Muscle of arm (tissue), 12 donors: ENCODE measurements around the gene GRAMD1A. TPM values are rescaled to one million over a fixed set of nuclear protein-coding genes. Genes with fewer than 3 reads are reported as not detected.
"Not testable (repeated sequence)": the region's sequence is repeated elsewhere in the genome, so short reads cannot be mapped to it uniquely, and the experiment has no call there.

Source experiments
- DNase-seq: peaks from one replicate; pipeline ENCODE4 v3.0.0-alpha.2; 2013
- polyA plus RNA-seq, 12 donors: library from polyadenylated mRNA; unstranded; fragments of 120-200 nt; gene quantifications; one replicate each; pipeline ENCODE4 v1.2.1, GENCODE V29; 2013; ENCODE audit not compliant: insufficient read length in 12 of 12

GRAMD1A gene
- polyA plus RNA-seq, 12 donors = 30.1 to 70.3 (median 37.0) TPM; not detected in 1

- DNase-seq = no peak
Measured at GRCh38 chr19:35000647-35001501, 751 bp downstream of the GRAMD1A start.

DNA sequence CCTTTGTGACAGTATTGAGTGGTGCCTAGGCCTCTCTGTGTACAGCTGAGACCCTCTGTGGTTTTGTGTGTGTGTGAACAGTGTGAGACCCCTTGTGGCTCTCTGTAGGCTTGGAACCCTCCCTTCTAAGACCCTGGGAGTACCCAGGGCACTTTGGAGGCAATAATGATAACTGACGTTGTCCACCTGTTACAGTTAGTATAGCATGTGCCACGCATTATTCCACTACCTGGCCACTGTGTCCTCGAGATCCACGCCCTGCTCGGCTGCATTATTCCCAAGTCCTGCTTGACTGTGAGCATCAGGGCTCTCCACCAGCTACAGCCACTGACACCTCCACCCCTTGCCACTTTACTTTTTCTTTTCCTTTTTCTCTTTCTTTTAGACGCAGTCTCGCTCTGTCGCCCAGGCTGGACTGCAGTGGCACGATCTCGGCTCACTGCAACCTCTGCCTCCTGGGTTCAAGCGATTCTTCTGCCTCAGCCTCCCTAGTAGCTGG lies 2.0 kb downstream of the GRAMD1A start:
- DNase-seq = no peak

GRCh38 chr19:35004517-35005255 lies 4.6 kb downstream of the GRAMD1A start:
- no peak for DNase-seq

DNA sequence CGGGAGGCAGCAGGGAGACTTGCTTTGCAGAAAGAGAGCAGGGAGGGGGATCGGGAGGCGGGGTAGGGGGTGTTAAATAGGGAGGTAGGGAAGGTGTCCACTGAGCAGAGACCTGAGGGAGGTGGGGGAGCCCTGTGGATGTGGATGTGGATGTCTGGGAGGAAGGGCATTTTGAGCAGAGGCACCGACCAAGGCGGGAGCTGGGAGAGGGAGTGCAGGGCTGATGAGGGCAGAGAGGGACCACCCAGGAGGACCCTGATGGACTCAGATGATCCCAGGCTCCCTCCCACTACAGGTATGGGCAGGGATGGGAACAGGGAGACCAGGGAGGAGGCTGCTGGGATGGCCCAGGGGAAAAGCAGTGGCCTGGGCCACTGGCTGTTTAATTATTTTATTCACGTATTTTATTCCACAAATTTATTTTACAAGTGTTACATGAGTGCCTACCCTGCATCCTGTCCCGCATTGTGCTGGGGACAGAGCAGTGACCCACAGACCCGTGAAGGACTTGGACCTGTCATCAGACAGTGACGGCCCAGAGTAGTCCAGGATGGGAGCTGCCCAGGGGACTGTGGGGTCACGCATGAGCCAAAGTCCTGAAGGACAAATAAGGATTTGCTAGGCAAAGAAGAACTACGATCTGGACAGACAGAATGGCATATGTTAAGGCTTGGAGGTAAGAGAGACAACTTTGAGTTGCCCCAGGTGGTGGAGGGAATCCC lies 5.3 kb downstream of the GRAMD1A start:
- no peak for DNase-seq

DNA sequence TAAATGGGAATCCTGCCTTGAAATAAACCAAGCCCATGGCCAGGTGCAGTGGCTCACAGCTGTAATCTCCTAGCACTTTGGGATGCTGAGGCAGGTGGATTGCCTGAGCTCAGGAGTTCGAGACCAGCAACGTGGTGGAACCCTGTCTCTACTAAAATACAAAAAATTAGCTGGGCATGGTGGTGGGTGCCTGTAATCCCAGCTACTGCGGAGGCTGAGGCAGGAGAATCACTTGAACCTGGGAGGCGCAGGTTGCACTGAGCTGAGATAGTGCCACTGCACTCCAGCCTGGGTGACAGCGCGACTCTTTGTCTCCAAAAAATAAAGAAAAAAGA lies 5.9 kb downstream of the GRAMD1A start:
- not testable (repeated sequence) for DNase-seq

DNA sequence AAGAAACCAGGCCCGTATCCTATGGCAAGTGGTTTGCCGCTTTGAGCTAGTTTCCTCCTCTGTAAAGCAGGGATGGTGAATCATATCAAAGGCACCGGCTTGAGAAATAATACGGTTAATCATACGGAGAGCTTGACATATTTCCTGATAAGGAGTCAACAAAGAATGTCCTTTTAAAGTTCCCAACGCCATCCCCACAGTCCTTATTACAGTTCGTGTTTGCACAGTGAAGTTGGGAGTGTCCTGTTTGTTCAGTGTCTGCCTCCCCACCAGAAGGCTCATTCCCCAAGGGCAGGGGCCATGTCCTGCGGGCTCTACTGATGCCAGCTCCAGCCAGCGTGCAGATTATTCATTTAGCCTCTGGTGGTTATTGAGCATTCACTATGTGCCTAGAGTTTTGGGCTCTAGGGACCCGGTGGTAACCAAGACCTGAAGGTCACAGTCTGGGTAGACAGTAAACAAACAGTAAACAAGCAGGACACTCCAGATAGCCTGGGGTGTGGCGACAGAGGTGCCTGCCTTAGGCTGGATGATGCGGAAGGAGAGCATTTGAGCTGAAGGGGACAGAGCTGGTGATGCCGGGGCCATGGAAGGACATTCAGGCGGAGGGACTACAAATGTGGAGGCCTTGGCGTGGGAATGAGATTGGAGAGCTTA lies 6.3 kb downstream of the GRAMD1A start:
- no peak for DNase-seq

GRCh38 chr19:35006999-35007365 lies 6.9 kb downstream of the GRAMD1A start:
- no peak for DNase-seq

GRCh38 chr19:35007427-35007826 lies 7.3 kb downstream of the GRAMD1A start:
- DNase-seq = not testable (repeated sequence)

DNA sequence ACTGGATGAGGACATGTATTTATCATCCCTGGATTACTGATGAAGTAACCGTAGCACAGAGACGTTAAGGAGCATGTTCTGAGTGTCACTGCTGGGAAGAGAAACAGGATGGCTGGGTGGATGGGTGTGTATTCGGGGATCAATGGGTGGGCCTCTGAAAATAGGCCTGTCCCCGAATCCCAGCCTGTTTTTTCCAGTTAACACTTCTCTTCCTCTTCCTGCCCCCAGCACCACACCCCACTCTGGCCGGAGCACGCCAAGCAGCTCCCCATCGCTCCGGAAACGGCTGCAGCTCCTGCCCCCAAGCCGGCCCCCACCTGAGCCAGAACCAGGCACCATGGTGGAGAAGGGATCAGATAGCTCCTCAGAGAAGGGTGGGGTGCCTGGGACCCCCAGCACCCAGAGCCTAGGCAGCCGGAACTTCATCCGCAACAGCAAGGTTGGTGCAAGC lies 8.8 kb downstream of the GRAMD1A start:
- no peak for DNase-seq

- DNase-seq = no peak
Measured at GRCh38 chr19:35009424-35010415, 9.6 kb downstream of the GRAMD1A start.

DNA sequence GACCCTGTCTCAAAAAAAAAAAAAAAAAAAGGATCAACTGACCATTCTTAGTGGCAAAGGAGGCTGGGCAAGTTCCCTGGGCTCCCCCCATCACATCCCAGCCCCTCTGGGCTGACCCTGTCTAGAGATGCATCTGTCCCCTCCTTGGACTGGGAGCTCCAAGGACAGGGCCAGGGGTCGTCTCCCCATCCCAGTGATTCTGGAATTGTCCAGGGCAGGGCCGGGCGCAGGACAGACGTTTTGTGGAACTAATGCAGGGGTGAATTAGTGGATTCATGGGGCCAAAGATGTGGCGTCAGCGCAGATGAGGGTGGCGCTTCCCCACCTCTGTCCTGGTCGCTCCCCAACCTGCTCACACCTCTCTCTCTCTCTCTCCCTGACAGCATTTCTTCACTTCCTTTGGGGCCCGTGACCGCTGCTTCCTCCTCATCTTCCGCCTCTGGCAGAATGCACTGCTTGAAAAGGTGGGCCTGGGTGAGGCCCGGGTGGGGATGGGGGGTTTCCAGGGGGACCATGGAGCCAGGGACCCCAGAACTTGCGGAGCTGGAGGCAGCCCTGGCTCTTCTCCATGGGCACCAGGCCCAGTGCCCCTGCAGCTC lies 11.1 kb downstream of the GRAMD1A start:
- DNase-seq = no peak

DNA sequence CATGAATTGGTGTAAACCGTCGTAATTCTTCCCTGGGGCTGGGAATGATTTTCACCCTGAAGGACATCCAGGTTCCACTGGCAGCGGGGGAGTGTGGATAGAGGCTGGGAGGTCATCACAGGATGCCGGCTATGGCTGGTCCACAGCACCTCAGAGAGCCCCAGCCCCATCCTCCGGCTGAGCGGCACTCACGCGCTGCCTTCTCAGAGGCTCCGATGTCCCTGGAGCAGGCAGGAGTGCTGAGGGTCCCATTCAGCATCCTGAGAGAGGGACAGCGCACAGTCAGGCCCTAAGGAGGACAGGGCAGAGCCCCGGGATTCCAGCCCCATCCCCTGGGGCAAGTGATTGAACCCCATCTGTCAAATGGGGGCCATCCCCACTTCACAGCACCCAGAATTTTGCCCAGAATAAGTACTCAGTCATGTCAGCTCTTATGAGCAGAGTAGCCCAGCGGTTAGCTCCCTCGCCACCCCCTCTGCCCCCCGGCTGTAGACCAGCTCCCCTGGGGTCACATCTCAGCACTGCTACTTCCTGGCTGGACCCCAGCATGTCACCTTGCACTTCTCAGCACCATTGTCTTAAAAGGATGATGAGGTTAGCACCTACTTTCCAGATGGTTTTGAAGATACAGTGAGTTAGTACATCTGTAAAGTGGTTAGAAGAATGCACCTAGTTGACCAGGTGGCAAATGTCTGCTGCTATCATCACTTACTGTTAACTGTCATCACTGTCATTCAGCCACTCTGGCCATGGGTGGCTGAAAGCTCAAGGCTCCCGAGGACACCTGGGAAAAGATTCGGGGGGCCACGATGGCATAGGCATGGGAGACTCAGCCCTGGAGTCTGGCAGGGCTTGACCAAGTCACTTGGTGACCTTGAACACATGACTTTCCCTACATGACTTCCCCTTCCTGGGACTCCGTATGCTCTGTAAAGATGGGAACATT lies 11.9 kb downstream of the GRAMD1A start:
- DNase-seq = no peak

DNA sequence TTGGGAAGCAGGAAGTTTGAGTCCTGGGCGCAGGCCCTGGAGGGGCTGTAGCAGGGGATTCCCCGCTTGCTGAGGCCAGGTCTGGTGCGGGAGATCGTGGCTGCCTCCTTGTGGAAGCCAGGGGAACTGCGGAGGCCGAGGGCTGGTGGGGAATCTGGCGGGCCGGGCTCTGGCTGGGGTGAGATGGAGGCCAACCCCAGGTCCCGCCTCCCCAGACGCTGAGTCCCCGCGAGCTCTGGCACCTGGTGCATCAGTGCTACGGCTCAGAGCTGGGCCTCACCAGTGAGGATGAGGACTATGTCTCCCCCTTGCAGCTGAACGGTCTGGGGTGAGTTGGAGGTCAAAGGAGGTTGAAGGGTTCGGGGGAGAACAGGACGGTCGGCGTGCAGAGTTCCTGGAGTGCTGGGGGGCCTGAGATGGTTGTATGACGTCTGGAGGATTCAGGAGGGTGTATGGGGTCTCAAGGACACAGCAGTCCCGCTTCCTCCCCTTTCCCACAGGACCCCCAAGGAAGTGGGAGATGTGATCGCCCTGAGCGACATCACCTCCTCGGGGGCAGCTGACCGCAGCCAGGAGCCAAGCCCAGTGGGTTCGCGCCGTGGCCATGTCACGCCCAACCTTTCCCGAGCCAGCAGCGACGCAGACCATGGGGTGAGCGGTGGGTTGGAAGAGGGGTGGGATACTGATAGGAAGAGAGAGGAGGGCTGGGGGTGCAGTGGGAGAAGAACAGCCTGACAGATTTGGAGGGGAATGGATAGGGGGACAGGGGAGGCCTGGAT lies 13.1 kb downstream of the GRAMD1A start:
- DNase-seq = peak; percentile 72

DNA sequence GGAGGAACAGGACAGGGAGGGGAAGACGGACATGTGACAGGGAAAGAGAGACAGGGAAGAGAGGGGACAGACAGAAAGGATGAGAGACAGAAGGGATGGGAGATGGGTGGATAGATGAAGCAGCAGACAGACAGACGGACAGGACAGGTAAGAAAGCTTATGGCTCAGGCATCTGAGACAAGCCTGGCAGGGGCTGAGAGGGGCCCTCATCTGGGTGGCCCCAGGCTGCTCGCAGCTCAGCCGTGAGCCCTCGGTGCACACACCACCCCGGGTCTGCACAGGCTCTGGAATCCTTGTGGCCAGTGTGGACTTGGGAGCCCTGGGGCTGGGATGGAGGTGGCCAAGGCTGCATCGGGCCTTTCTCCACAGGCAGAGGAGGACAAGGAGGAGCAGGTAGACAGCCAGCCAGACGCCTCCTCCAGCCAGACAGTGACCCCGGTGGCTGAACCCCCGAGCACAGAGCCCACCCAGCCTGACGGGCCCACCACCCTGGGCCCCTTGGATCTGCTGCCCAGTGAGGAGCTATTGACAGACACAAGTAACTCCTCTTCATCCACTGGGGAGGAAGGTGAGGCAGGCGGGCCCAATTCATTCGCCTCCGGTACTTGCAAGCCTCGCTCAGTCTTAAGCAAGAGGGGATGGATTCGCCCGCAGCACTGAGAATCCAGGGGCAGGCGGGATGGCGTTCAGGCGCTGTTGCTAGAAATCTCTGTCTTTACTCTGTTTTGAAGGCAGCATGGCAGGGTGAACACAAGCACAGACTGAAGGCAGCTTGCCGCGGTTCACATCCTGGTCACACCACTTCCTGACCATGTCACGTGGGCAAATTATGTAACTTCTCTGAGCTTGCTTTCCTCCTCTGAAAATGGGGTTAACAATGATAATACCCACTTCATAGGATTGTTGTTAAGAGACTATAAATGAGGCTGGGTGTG lies 14.0 kb downstream of the GRAMD1A start:
- DNase-seq = no peak

DNA sequence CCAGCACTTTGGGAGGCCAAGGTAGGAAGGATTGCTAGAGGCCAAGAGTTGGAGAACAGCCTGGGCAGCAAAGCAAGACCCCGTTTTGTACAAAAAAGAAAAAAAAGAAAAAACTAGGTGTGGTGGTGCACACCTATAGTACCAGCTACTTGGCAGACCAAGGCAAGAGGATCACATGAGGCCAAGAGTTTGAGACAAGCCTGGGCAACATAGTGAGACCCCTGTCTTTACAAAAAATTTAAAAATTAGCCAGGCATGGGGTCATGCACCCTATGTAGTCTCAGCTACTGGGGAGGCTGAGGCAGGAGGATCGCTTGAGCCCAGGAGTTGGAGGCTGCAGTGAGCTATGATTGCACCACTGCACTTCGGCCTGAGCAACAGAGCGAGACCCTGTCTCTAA lies 14.7 kb downstream of the GRAMD1A start:
- DNase-seq = not testable (repeated sequence)

- DNase-seq = no peak
Measured at GRCh38 chr19:35015270-35015953, 15.3 kb downstream of the GRAMD1A start.
